ENCODE results near the gene CIROP. TPM values are rescaled to one million over a fixed set of nuclear protein-coding genes. Genes with fewer than 3 reads are reported as not detected.
A peak's percentile ranks its signal among the peaks of the same experiment; 100 is the strongest.

CIROP gene
- total RNA-seq, 1 experiment from 2014 or later, result 0.11 TPM

GRCh38 chr14:23060536-23061260, 44.1 kb downstream of the CIROP start (continued):
- TF ChIP-seq ZNF512 (CRISPR knock-in tag; IDR thresholded peaks at IDR 0.05; ENCODE audit: borderline replicate concordance) (no peak), SMAD3 (CRISPR knock-in tag; IDR thresholded peaks at IDR 0.05; ENCODE audit: borderline replicate concordance) (no peak)
- TF ChIP-seq, protein P1, sequence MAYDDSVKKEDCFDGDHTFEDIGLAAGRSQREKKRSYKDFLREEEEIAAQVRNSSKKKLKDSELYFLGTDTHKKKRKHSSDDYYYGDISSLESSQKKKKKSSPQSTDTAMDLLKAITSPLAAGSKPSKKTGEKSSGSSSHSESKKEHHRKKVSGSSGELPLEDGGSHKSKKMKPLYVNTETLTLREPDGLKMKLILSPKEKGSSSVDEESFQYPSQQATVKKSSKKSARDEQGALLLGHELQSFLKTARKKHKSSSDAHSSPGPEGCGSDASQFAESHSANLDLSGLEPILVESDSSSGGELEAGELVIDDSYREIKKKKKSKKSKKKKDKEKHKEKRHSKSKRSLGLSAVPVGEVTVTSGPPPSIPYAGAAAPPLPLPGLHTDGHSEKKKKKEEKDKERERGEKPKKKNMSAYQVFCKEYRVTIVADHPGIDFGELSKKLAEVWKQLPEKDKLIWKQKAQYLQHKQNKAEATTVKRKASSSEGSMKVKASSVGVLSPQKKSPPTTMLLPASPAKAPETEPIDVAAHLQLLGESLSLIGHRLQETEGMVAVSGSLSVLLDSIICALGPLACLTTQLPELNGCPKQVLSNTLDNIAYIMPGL (CRISPR knock-in tag; IDR thresholded peaks at IDR 0.05), result no peak

DNA sequence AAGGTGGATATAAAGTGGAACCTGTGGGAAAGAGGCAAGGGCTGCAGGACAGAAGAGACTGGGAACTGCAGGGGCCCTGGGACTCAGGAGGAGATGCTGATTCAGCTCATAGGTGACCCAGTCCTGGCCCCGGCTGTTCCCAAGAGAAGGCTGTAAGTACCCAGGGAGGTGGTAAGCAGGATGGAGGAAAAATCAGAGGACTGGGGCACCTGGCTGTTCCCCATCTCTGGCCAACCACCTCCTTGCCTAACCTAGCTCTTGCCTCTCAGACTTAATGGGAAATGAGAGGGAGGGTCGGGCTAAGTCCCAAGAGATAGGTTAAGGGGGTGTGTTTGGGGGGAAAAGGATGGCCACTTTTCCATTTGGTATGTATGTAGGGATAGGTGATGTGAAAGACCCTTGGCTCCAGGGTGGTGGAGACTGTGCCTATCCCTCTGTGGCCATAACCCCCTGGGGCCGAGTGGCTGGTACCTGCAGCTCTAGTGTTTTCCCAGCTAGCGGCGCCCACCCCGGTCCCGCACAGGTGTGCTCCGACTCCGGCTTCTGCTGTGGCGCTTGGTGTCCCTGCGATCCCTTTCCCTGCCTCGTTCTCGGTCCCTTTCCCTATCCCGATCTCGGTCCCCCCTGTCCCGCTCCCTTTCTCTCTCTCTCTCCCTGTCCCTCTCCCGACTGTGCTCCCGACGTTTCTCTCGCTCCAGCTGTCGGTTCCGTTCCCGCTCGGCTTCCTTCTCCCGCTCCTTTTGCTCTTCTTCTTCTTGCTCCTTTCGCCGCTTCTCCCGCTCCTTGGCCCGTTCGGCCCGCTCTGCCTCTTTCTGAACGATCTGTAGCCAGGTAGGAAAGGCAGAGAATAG, 45.9 kb downstream of the CIROP start:
- Mint-ChIP-seq H3K4me3 (no peak overlapping the region), H3K36me3 (peaks cover 38% of the 10 kb centered on the region), H3K4me1 (peaks cover 12% of the 10 kb centered on the region), H3K27ac (peak overlapping the region; percentile 16), H3K9me3 (no peaks in the 10 kb centered on the region), H3K27me3 (ENCODE audit: low read depth) (peaks cover 5% of the 10 kb centered on the region; the same call in 1 of the 2 replicates)
- CTCF ChIA-PET, result interaction anchor here (0.6 to 8.8 kb wide), 38 partner anchors 10 to 489 kb away, joined by 3 to 224 read pairs (median 6); partner anchors contain the start of genes ACIN1, AJUBA, C14orf119 and HAUS4
- DNase-seq (ENCODE audit: low spot score), result no peak
- no peak for ATAC-seq
- TF ChIP-seq, protein P2, sequence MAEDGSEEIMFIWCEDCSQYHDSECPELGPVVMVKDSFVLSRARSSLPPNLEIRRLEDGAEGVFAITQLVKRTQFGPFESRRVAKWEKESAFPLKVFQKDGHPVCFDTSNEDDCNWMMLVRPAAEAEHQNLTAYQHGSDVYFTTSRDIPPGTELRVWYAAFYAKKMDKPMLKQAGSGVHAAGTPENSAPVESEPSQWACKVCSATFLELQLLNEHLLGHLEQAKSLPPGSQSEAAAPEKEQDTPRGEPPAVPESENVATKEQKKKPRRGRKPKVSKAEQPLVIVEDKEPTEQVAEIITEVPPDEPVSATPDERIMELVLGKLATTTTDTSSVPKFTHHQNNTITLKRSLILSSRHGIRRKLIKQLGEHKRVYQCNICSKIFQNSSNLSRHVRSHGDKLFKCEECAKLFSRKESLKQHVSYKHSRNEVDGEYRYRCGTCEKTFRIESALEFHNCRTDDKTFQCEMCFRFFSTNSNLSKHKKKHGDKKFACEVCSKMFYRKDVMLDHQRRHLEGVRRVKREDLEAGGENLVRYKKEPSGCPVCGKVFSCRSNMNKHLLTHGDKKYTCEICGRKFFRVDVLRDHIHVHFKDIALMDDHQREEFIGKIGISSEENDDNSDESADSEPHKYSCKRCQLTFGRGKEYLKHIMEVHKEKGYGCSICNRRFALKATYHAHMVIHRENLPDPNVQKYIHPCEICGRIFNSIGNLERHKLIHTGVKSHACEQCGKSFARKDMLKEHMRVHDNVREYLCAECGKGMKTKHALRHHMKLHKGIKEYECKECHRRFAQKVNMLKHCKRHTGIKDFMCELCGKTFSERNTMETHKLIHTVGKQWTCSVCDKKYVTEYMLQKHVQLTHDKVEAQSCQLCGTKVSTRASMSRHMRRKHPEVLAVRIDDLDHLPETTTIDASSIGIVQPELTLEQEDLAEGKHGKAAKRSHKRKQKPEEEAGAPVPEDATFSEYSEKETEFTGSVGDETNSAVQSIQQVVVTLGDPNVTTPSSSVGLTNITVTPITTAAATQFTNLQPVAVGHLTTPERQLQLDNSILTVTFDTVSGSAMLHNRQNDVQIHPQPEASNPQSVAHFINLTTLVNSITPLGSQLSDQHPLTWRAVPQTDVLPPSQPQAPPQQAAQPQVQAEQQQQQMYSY (CRISPR knock-in tag; IDR thresholded peaks at IDR 0.05), result peak; percentile 62
- TF ChIP-seq SMAD3 (CRISPR knock-in tag; IDR thresholded peaks at IDR 0.05; ENCODE audit: borderline replicate concordance), result no peak
- POLR2A ChIA-PET, result interaction anchor here (0.6 to 2.6 kb wide), 14 partner anchors 10 to 128 kb away, joined by 3 to 13 read pairs (median 6); partner anchors contain the start of genes ACIN1, AJUBA, C14orf119 and PSMB5

GRCh38 chr14:23057757-23058653, 46.8 kb downstream of the CIROP start:
- Mint-ChIP-seq H3K36me3 (peaks cover 29% of the 10 kb centered on the region), H3K9me3 (no peaks in the 10 kb centered on the region), H3K4me3 (peak overlapping the region; percentile 83), H3K27ac (peak overlapping the region; percentile 91), H3K27me3 (ENCODE audit: low read depth) (peaks cover 5% of the 10 kb centered on the region; the same call in 1 of the 2 replicates), H3K4me1 (peaks cover 12% of the 10 kb centered on the region)
- ChIA-PET CTCF (interaction anchor here (0.5 to 8.8 kb wide), 46 partner anchors 10 to 1614 kb away, joined by 3 to 224 read pairs (median 5); partner anchors contain the start of genes ACIN1, AJUBA, C14orf119 and HAUS4), POLR2A (interaction anchor here (0.6 to 2.6 kb wide), 15 partner anchors 10 to 129 kb away, joined by 3 to 13 read pairs (median 6); partner anchors contain the start of genes ACIN1, AJUBA, C14orf119 and PRMT5)
- peak; percentile 96 for DNase-seq (ENCODE audit: low spot score)
- peak; percentile 66 for ATAC-seq
- TF ChIP-seq, protein P3, sequence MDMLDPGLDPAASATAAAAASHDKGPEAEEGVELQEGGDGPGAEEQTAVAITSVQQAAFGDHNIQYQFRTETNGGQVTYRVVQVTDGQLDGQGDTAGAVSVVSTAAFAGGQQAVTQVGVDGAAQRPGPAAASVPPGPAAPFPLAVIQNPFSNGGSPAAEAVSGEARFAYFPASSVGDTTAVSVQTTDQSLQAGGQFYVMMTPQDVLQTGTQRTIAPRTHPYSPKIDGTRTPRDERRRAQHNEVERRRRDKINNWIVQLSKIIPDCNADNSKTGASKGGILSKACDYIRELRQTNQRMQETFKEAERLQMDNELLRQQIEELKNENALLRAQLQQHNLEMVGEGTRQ (CRISPR knock-in tag; IDR thresholded peaks at IDR 0.05), result no peak; the same call in 1 of the 2 replicates
- peak; percentile 61; the same call in 1 of the 2 replicates for TF ChIP-seq SMAD3 (CRISPR knock-in tag; IDR thresholded peaks at IDR 0.05; ENCODE audit: borderline replicate concordance)
- TF ChIP-seq, protein P4, sequence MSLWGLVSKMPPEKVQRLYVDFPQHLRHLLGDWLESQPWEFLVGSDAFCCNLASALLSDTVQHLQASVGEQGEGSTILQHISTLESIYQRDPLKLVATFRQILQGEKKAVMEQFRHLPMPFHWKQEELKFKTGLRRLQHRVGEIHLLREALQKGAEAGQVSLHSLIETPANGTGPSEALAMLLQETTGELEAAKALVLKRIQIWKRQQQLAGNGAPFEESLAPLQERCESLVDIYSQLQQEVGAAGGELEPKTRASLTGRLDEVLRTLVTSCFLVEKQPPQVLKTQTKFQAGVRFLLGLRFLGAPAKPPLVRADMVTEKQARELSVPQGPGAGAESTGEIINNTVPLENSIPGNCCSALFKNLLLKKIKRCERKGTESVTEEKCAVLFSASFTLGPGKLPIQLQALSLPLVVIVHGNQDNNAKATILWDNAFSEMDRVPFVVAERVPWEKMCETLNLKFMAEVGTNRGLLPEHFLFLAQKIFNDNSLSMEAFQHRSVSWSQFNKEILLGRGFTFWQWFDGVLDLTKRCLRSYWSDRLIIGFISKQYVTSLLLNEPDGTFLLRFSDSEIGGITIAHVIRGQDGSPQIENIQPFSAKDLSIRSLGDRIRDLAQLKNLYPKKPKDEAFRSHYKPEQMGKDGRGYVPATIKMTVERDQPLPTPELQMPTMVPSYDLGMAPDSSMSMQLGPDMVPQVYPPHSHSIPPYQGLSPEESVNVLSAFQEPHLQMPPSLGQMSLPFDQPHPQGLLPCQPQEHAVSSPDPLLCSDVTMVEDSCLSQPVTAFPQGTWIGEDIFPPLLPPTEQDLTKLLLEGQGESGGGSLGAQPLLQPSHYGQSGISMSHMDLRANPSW (CRISPR knock-in tag; conservative IDR thresholded peaks at IDR 0.05; ENCODE audit: low read depth), result no peak
- peak; percentile 52; the same call in 1 of the 2 replicates for TF ChIP-seq SP1 (CRISPR knock-in tag; conservative IDR thresholded peaks at IDR 0.05)
- TF ChIP-seq, protein P1 (CRISPR knock-in tag; IDR thresholded peaks at IDR 0.05), result 0 out of 2 replicates have a peak, but pooled peaks have one; percentile 55
- peak; percentile 16; the same call in 1 of the 2 replicates for TF ChIP-seq ZNF416 (CRISPR knock-in tag; IDR thresholded peaks at IDR 0.05)
- TF ChIP-seq PREB (CRISPR knock-in tag; IDR thresholded peaks at IDR 0.05; ENCODE audit: borderline replicate concordance), result peak; percentile 67; the same call in 1 of the 2 replicates

All from WTC11 (cell line).